ENCODE results near the gene DHRSX.
A peak's percentile ranks its signal among the peaks of the same experiment; 100 is the strongest.
"Not testable (repeated sequence)": the region's sequence is repeated elsewhere in the genome, so short reads cannot be mapped to it uniquely, and the experiment has no call there.

DHRSX gene

GRCh38 chrX:2350703-2351102 is 150.1 kb downstream of the DHRSX start:
- H3K27ac ChIP-seq (ENCODE audit: extremely low read depth, low read depth, low read length); POLR2A ChIA-PET; CTCF ChIA-PET; H3K4me3 ChIP-seq (ENCODE audit: low read depth, low read length); H3K36me3 ChIP-seq (ENCODE audit: control insufficient read depth in 2 of 2, insufficient read depth in 1 of 2, low read length in 2 of 2); H3K9me3 ChIP-seq (ENCODE audit: control insufficient read depth, insufficient read depth, low read depth, low read length); H3K4me1 ChIP-seq (ENCODE audit: control insufficient read depth, insufficient read depth, low read length): not testable (repeated sequence)
- TF ChIP-seq ZNF146 (tag by site-specific recombination; IDR thresholded peaks at IDR 0.05) (peak; percentile 73), ZNF580 (tag by site-specific recombination; IDR thresholded peaks at IDR 0.05) (0 out of 2 replicates have a peak, but pooled peaks have one; percentile 33)

- H3K36me3 ChIP-seq (ENCODE audit: control insufficient read depth in 2 of 2, insufficient read depth in 1 of 2, low read length in 2 of 2); POLR2A ChIA-PET; CTCF ChIA-PET; H3K27ac ChIP-seq (ENCODE audit: extremely low read depth, low read depth, low read length); H3K4me1 ChIP-seq (ENCODE audit: control insufficient read depth, insufficient read depth, low read length); H3K4me3 ChIP-seq (ENCODE audit: low read depth, low read length); H3K9me3 ChIP-seq (ENCODE audit: control insufficient read depth, insufficient read depth, low read depth, low read length): not testable (repeated sequence)
Observed at GRCh38 chrX:2350036-2350435, 150.7 kb downstream of the DHRSX start.

GRCh38 chrX:2348211-2348610 is 152.6 kb downstream of the DHRSX start:
- no peak for TF ChIP-seq ZBTB6 (tag by site-specific recombination; IDR thresholded peaks at IDR 0.05)
- no peak for TF ChIP-seq EGR2 (tag by site-specific recombination; IDR thresholded peaks at IDR 0.05; ENCODE audit: low read depth)
- ChIA-PET CTCF (no interaction called here), POLR2A (no interaction called here)
- no peaks in the 10 kb centered on the region for H3K4me1 ChIP-seq (ENCODE audit: control insufficient read depth, insufficient read depth, low read length)
- no peak overlapping the region for H3K27ac ChIP-seq (ENCODE audit: extremely low read depth, low read depth, low read length)
- no peak overlapping the region for H3K4me3 ChIP-seq (ENCODE audit: low read depth, low read length)
- H3K9me3 ChIP-seq (ENCODE audit: control insufficient read depth, insufficient read depth, low read depth, low read length): no peaks in the 10 kb centered on the region
- H3K36me3 ChIP-seq (ENCODE audit: control insufficient read depth in 2 of 2, insufficient read depth in 1 of 2, low read length in 2 of 2): no peaks in the 10 kb centered on the region

- H3K36me3 ChIP-seq (ENCODE audit: control insufficient read depth in 2 of 2, insufficient read depth in 1 of 2, low read length in 2 of 2): no peaks in the 10 kb centered on the region
- ChIA-PET CTCF (no interaction called here), POLR2A (no interaction called here)
- H3K4me3 ChIP-seq (ENCODE audit: low read depth, low read length): no peak overlapping the region
- no peaks in the 10 kb centered on the region for H3K9me3 ChIP-seq (ENCODE audit: control insufficient read depth, insufficient read depth, low read depth, low read length)
- H3K4me1 ChIP-seq (ENCODE audit: control insufficient read depth, insufficient read depth, low read length): no peaks in the 10 kb centered on the region
- H3K27ac ChIP-seq (ENCODE audit: extremely low read depth, low read depth, low read length): no peak overlapping the region
- TF ChIP-seq ZFP3 (tag by site-specific recombination; IDR thresholded peaks at IDR 0.05; ENCODE audit: low read depth): no peak
- no peak for TF ChIP-seq ZNF791 (tag by site-specific recombination; IDR thresholded peaks at IDR 0.05)
- no peak for TF ChIP-seq KLF7 (tag by site-specific recombination; IDR thresholded peaks at IDR 0.05; ENCODE audit: borderline replicate concordance)
- TF ChIP-seq ZBTB6 (tag by site-specific recombination; IDR thresholded peaks at IDR 0.05): no peak
- no peak for TF ChIP-seq GLI2 (tag by site-specific recombination; IDR thresholded peaks at IDR 0.05; ENCODE audit: borderline replicate concordance, low read depth)
- TF ChIP-seq ZNF394 (tag by site-specific recombination; IDR thresholded peaks at IDR 0.05; ENCODE audit: borderline replicate concordance): no peak
- no peak for TF ChIP-seq ZBTB1 (tag by site-specific recombination; IDR thresholded peaks at IDR 0.05)
- TF ChIP-seq ZNF624 (tag by site-specific recombination; IDR thresholded peaks at IDR 0.05): no peak
- no peak for TF ChIP-seq TCF7L2 (IDR thresholded peaks at IDR 0.05; ENCODE audit: borderline replicate concordance, low read depth, low read length)
- no peak for TF ChIP-seq ZNF248 (tag by site-specific recombination; IDR thresholded peaks at IDR 0.05)
- no peak for TF ChIP-seq ZNF239 (tag by site-specific recombination; IDR thresholded peaks at IDR 0.05)
- no peak for TF ChIP-seq SALL2 (tag by site-specific recombination; IDR thresholded peaks at IDR 0.05; ENCODE audit: borderline replicate concordance)
- TF ChIP-seq SCRT2 (tag by site-specific recombination; IDR thresholded peaks at IDR 0.05): no peak
- TF ChIP-seq GLI4 (tag by site-specific recombination; IDR thresholded peaks at IDR 0.05): no peak
- no peak for TF ChIP-seq PRDM2 (tag by site-specific recombination; IDR thresholded peaks at IDR 0.05; ENCODE audit: borderline replicate concordance)
- no peak for TF ChIP-seq ZNF645 (tag by site-specific recombination; IDR thresholded peaks at IDR 0.05)
Observed at GRCh38 chrX:2346158-2346557, 154.6 kb downstream of the DHRSX start.

Measured in HEK293 (cell line).